Prostate gland (tissue), 2 donors: ENCODE measurements around the gene POLDIP2. TPM values are rescaled to one million over a fixed set of nuclear protein-coding genes. Genes with fewer than 3 reads are reported as not detected.

Experiments
- DNase-seq: peaks from one replicate; pipeline ENCODE4 v3.0.0-alpha.2; 2019; ENCODE audit warnings: low spot score
- H3K27ac ChIP-seq, 2 donors: fragments of 200-600 bp; sonication (generic); 2 replicates each; pipeline ENCODE4 v1.5.1; 2017 to 2019
- H3K27me3 ChIP-seq: fragments of 200-600 bp; sonication (generic); replicated peaks from 2 replicates; pipeline ENCODE4 v1.5.1; 2019; ENCODE audit not compliant: insufficient read depth
- H3K36me3 ChIP-seq, 2 donors: fragments of 200-600 bp; sonication (generic); 1 replicate in 1 of 2; 2 replicates in 1 of 2; pipeline versions ENCODE4 v1.5.1 to v1.8.1; 2017 to 2019
- H3K4me1 ChIP-seq: fragments of 200-600 bp; sonication (generic); replicated peaks from 2 replicates; pipeline ENCODE4 v1.5.1; 2019
- H3K4me3 ChIP-seq, 2 donors: fragments of 200-600 bp; sonication (generic); 2 replicates each; pipeline ENCODE4 v1.5.1; 2017 to 2019
- H3K9me3 ChIP-seq: fragments of 200-600 bp; sonication (generic); 2 replicates; pipeline ENCODE4 v1.5.1; 2017
- POLR2A ChIP-seq: fragments of 450-650 bp; IDR thresholded peaks from one replicate; pipeline ENCODE4 v1.6.1; 2016; ENCODE audit warnings: antibody characterized with exemption, mild to moderate bottlenecking
- POLR2AphosphoS5 ChIP-seq: sonication (generic); formaldehyde crosslinking; IDR thresholded peaks from one replicate; pipeline ENCODE4 v1.6.1; 2017; ENCODE audit warnings: antibody characterized with exemption
- WGBS: methylation state at CpG from one replicate; pipeline ENCODE4 v1.1.5; 2018; 5-methylcytosine and 5-hydroxymethylcytosine counted together
- intact Hi-C: fragments of 100-400 bp; cut with DNase I; formaldehyde crosslinking; loops from one replicate; pipeline ENCODE4 v1.14.2; 2022
- total RNA-seq, 2 donors: library from RNA; depleted of rRNA; stranded (reverse); fragments of >200 nt; gene quantifications; one replicate each; pipeline ENCODE4 v1.1.0, GENCODE V29; 2016
- TF ChIP-seq, protein P1 (sequence below), 4 experiments: fragments of 200-600 bp in 2 of 4; fragments of 450-650 bp in 2 of 4; sonication (generic) in 2 of 4; IDR thresholded peaks; 1 replicate in 3 of 4; 2 replicates in 1 of 4; pipeline ENCODE4 v1.5.1; 2016 to 2019; ENCODE audit warnings: antibody characterized with exemption in 4 of 4, mild to moderate bottlenecking in 2 of 4, moderate library complexity in 2 of 4

The POLDIP2 gene
- total RNA-seq, 2 donors from 2014 or later = 94.4 to 140 TPM

- H3K27ac ChIP-seq = no peak overlapping the region
- DNase-seq = no peak
- WGBS = 93% methylated on average over 5 of the region's 5 CpGs
- no peak overlapping the region for H3K4me3 ChIP-seq
- H3K4me1 ChIP-seq = peaks cover 2% of the 10 kb centered on the region
- intact Hi-C loops = no loop called here
- H3K27me3 ChIP-seq = no peaks in the 10 kb centered on the region
- H3K36me3 ChIP-seq = peaks cover 0 to 11% of the 10 kb centered on the region in 2 donors
- H3K9me3 ChIP-seq = no peaks in the 10 kb centered on the region
- TF ChIP-seq POLR2AphosphoS5 (no peak), POLR2A (no peak)
- TF ChIP-seq, protein P1, sequence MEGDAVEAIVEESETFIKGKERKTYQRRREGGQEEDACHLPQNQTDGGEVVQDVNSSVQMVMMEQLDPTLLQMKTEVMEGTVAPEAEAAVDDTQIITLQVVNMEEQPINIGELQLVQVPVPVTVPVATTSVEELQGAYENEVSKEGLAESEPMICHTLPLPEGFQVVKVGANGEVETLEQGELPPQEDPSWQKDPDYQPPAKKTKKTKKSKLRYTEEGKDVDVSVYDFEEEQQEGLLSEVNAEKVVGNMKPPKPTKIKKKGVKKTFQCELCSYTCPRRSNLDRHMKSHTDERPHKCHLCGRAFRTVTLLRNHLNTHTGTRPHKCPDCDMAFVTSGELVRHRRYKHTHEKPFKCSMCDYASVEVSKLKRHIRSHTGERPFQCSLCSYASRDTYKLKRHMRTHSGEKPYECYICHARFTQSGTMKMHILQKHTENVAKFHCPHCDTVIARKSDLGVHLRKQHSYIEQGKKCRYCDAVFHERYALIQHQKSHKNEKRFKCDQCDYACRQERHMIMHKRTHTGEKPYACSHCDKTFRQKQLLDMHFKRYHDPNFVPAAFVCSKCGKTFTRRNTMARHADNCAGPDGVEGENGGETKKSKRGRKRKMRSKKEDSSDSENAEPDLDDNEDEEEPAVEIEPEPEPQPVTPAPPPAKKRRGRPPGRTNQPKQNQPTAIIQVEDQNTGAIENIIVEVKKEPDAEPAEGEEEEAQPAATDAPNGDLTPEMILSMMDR (IDR thresholded peaks at IDR 0.05) = no peak
Measured at GRCh38 chr17:28404461-28404811, 47.1 kb upstream of the POLDIP2 start.

- no peaks in the 10 kb centered on the region for H3K9me3 ChIP-seq
- H3K27me3 ChIP-seq = no peaks in the 10 kb centered on the region
- intact Hi-C loops = no loop called here
- DNase-seq = no peak
- H3K4me3 ChIP-seq = no peak overlapping the region
- peaks cover 0 to 11% of the 10 kb centered on the region in 2 donors for H3K36me3 ChIP-seq
- 80% methylated on average over 2 of the region's 2 CpGs for WGBS
- H3K27ac ChIP-seq = no peak overlapping the region
- no peak for TF ChIP-seq POLR2AphosphoS5
- TF ChIP-seq POLR2A = no peak
- TF ChIP-seq, protein P1 (IDR thresholded peaks at IDR 0.05) = no peak
- H3K4me1 ChIP-seq = peaks cover 2% of the 10 kb centered on the region
Measured at GRCh38 chr17:28404007-28404406, 46.7 kb upstream of the POLDIP2 start.

DNA sequence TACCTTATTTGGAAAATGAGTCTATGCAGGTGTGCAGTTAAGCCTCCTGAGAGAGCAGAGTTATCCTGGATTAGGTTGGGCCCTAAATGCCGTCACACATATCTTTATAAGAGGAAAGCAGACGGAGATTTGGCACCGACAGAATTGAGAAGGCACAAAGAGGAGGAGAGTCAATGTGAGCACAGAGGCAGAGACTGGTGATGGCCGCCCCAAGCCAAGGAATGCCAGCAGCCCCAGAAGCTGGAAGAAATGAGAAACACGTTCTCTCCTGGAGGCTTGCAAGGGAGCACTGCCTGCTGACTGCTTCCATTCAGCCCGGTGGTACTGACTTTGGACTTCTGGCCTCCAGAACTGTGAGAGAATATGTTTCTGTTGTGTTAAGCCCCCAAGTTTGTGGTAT, 45.5 kb upstream of the POLDIP2 start:
- peaks cover 0 to 11% of the 10 kb centered on the region in 2 donors for H3K36me3 ChIP-seq
- 86% methylated on average over 6 of the region's 6 CpGs for WGBS
- DNase-seq = no peak

DNA sequence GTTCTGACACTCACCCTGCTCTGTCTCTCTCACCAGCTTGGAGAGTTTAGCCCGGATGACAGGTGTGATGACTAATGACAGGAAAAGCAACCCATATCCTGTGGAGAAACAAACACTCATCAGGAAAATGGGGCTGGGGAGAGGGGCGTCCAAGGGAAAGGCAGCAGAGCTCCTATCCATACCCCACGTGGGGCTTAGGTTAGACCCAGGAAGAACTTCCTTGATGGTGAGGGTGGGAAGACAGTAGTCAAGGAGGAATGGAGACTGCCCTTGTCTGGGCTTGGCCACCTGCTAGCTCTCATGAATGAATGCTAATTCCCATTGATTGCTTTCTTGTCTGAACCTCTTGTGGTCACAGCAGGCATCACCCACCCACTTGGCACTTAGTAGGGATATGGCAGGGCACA, 44.9 kb upstream of the POLDIP2 start:
- TF ChIP-seq, protein P1 (IDR thresholded peaks at IDR 0.05) = no peak
- TF ChIP-seq POLR2A = no peak
- no peak for TF ChIP-seq POLR2AphosphoS5
- Histone ChIP-seq H3K9me3 (no peaks in the 10 kb centered on the region), H3K27me3 (no peaks in the 10 kb centered on the region), H3K4me3 (no peak overlapping the region), H3K27ac (no peak overlapping the region), H3K4me1 (peaks cover 2% of the 10 kb centered on the region), H3K36me3 (peaks cover 0 to 11% of the 10 kb centered on the region in 2 donors)
- 42% methylated on average over 3 of the region's 3 CpGs for WGBS
- DNase-seq = no peak
- intact Hi-C loops = no loop called here

More for the DNA sequence above, 45.5 kb upstream of the POLDIP2 start:
- H3K4me3 ChIP-seq = no peak overlapping the region
- TF ChIP-seq POLR2AphosphoS5 = no peak
- TF ChIP-seq, protein P1 (IDR thresholded peaks at IDR 0.05) = no peak
- no peak for TF ChIP-seq POLR2A
- H3K4me1 ChIP-seq = peaks cover 2% of the 10 kb centered on the region
- H3K27me3 ChIP-seq = no peaks in the 10 kb centered on the region
- no peak overlapping the region for H3K27ac ChIP-seq
- intact Hi-C loops = no loop called here
- no peaks in the 10 kb centered on the region for H3K9me3 ChIP-seq

DNA sequence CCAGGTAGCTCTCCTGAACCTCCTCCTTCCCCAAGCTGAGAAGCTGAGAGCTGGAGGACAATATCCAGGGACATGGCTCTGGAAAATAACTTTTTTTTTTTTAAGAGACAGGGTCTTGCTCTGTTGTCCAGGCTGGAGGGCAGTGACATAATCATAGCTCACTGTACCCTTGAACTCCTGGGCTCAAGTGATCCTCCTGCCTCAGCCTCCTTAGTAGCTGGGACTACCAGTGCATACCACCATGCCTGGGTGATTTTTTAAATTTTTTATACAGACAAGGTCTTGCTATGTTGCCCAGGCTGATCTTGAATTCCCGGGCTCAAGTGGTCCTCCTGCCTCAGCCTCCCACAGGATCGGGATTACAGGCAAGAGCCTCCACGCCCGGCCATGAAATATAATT, 42.5 kb upstream of the POLDIP2 start:
- peaks cover 0 to 22% of the 10 kb centered on the region in 2 donors for H3K36me3 ChIP-seq
- DNase-seq = no peak
- intact Hi-C loops = no loop called here
- no peaks in the 10 kb centered on the region for H3K9me3 ChIP-seq
- no peak for TF ChIP-seq POLR2AphosphoS5
- no peak for TF ChIP-seq POLR2A
- TF ChIP-seq, protein P1 (IDR thresholded peaks at IDR 0.05) = no peak
- 92% methylated on average over 4 of the region's 4 CpGs for WGBS
- no peak overlapping the region for H3K27ac ChIP-seq
- no peaks in the 10 kb centered on the region for H3K4me1 ChIP-seq
- no peaks in the 10 kb centered on the region for H3K27me3 ChIP-seq
- H3K4me3 ChIP-seq = no peak overlapping the region
